AG04450 (cell line): Measurements from ENCODE around the gene HPX. TPM values are rescaled to one million over a fixed set of nuclear protein-coding genes. Genes with fewer than 3 reads are reported as not detected.

ENCODE experiments used
- CTCF ChIA-PET: fragments of 300-600, 350-600 bp; formaldehyde crosslinking; extraction: SDS; loops from one replicate; lab custom pipeline; 2022; ENCODE audit warnings: antibody characterized with exemption, inconsistent platforms; lab: Charles Lee
- POLR2A ChIA-PET: fragments of 350-600 bp; formaldehyde crosslinking; extraction: SDS; loops from one replicate; lab custom pipeline; 2021; ENCODE audit warnings: antibody characterized with exemption, inconsistent platforms; lab: Yijun Ruan, JAX
- DNase-seq: peaks from one replicate; pipeline ENCODE4 v3.0.0-alpha.2; 2011; ENCODE audit warnings: low read depth, low spot score
- H3K27ac ChIP-seq: one replicate; pipeline ENCODE4 v1.5.1; 2012; ENCODE audit warnings: low read depth, low read length, control low read depth
- H3K27me3 ChIP-seq: one replicate; pipeline ENCODE4 v1.6.0; 2012; ENCODE audit warnings: low read length; ENCODE audit not compliant: control insufficient read depth, insufficient read depth
- H3K4me3 ChIP-seq: 2 replicates; pipeline ENCODE4 v1.5.1; 2011; ENCODE audit warnings: mild to moderate bottlenecking, low read depth, low read length, control low read depth
- H3K9me3 ChIP-seq: 2 replicates; pipeline ENCODE4 v1.5.1; 2012; ENCODE audit warnings: low read length; ENCODE audit not compliant: control insufficient read depth, insufficient read depth
- CTCF ChIP-seq: IDR thresholded peaks from 2 replicates; pipeline ENCODE4 v1.5.1; 2011; ENCODE audit warnings: low read depth, low read length, control low read depth, inconsistent platforms
- polyA plus RNA-seq: library from polyadenylated mRNA; depleted of rRNA; stranded (reverse); fragments of >200 nt; gene quantifications from 2 replicates; pipeline ENCODE4 v1.2.3, GENCODE V29; 2011

The HPX gene
- polyA plus RNA-seq, 1 experiment: 0.32 TPM

- no peak overlapping the region for H3K4me3 ChIP-seq
- peak overlapping the region; percentile 21 for H3K27ac ChIP-seq
- no peaks in the 10 kb centered on the region for H3K27me3 ChIP-seq
- POLR2A ChIA-PET: interaction anchor here (1.4 kb wide), 1 partner anchor 156 kb away, joined by 3 read pairs; no protein-coding TSS in a partner anchor
- CTCF ChIA-PET: interaction anchor here (0.9 to 5.0 kb wide), 4 partner anchors 31 to 207 kb away, joined by 3 to 44 read pairs (median 5); partner anchors contain the start of gene MRPL17
- no peak for DNase-seq
- no peak for TF ChIP-seq CTCF
- H3K9me3 ChIP-seq: no peaks in the 10 kb centered on the region; the same call in 1 of the 2 replicates
These were observed 35.1 kb upstream of the HPX start for GRCh38 chr11:6475936-6476335.

GRCh38 chr11:6474806-6475500 lies 34.2 kb upstream of the HPX start:
- Histone ChIP-seq H3K27ac (peak overlapping the region; percentile 59), H3K4me3 (no peak overlapping the region), H3K27me3 (no peaks in the 10 kb centered on the region), H3K9me3 (no peaks in the 10 kb centered on the region; the same call in 1 of the 2 replicates)
- ChIA-PET CTCF (interaction anchor here (0.8 to 5.0 kb wide), 2 partner anchors 86 to 97 kb away, joined by 3 to 44 read pairs; no protein-coding TSS in a partner anchor), POLR2A (interaction anchor here (1.4 to 2.3 kb wide), 3 partner anchors 56 to 156 kb away, joined by 3 to 9 read pairs (median 3); partner anchors contain the start of gene APBB1)
- TF ChIP-seq CTCF: no peak
- DNase-seq: no peak

- POLR2A ChIA-PET: interaction anchor here (1.7 to 2.3 kb wide), 2 partner anchors 55 to 155 kb away, joined by 3 to 9 read pairs; partner anchors contain the start of gene APBB1
- peak overlapping the region; percentile 66 for H3K4me3 ChIP-seq
- H3K9me3 ChIP-seq: no peaks in the 10 kb centered on the region; the same call in 1 of the 2 replicates
- peak overlapping the region; percentile 94 for H3K27ac ChIP-seq
- TF ChIP-seq CTCF: no peak
- CTCF ChIA-PET: interaction anchor here (0.8 to 5.0 kb wide), 4 partner anchors 31 to 1557 kb away, joined by 3 to 44 read pairs (median 6); no protein-coding TSS in a partner anchor
- no peak for DNase-seq
- H3K27me3 ChIP-seq: no peaks in the 10 kb centered on the region
These were observed 33.6 kb upstream of the HPX start for GRCh38 chr11:6474413-6474792.

GRCh38 chr11:6473451-6474412 lies 32.9 kb upstream of the HPX start, which contains the start of gene TRIM3:
TRIM3 (minus strand) TSS chr11:6473941; CDS start chr11:6465695, 8,246 bp downstream.
- POLR2A ChIA-PET: interaction anchor here (0.6 to 2.3 kb wide), 5 partner anchors 8 to 209 kb away, joined by 3 to 9 read pairs (median 3); partner anchors contain the start of genes APBB1 and MRPL17
- peak; percentile 57 for TF ChIP-seq CTCF
- Histone ChIP-seq H3K27ac (peak within 1 kb of the TSS; percentile 94), H3K27me3 (no peaks in the 10 kb centered on the region), H3K9me3 (no peaks in the 10 kb centered on the region; the same call in 1 of the 2 replicates), H3K4me3 (peak within 1 kb of the TSS; percentile 84)
- CTCF ChIA-PET: interaction anchor here (0.8 to 5.0 kb wide), 4 partner anchors 30 to 1558 kb away, joined by 3 to 44 read pairs (median 6); no protein-coding TSS in a partner anchor
- DNase-seq: peak; percentile 50
